Stimulated activated CD8-positive, alpha-beta memory T cell treated with anti-CD3 and anti-CD28 coated beads, Interleukin-4, amount 100 ng/mL, for 1 hour (primary cell): Measurements from ENCODE around the gene ONECUT1.

Source experiments
- DNase-seq, 2 donors: peaks; one replicate each; pipeline ENCODE4 v3.0.0-alpha.2; 2020; ENCODE audit warnings: low read depth in 2 of 2, low spot score in 1 of 2

Gene ONECUT1

GRCh38 chr15:52797625-52798501, 7.7 kb upstream of the ONECUT1 start:
- DNase-seq, result no peak

- no peak for DNase-seq
Observed at GRCh38 chr15:52796753-52797520, 6.8 kb upstream of the ONECUT1 start.

DNA sequence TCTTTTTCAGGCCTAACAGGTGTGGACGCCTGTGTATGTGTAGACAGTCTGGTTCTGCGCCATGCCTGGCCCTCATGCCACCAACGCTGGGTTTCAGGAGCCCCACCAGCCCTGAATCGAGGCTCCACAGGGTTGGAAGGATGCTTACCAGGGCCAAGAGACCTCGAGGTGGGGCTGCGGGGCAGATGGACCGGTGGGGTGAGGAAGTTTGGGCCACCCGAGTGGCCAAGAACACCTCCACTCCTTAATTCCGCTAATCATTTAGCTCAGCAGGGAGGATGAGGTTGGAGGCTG, 6.0 kb upstream of the ONECUT1 start:
- DNase-seq, result no peak

GRCh38 chr15:52795464-52796227, 5.5 kb upstream of the ONECUT1 start:
- no peak for DNase-seq

- DNase-seq, result no peak
Observed at GRCh38 chr15:52794665-52795463, 4.7 kb upstream of the ONECUT1 start.

- DNase-seq, result no peak
Observed at GRCh38 chr15:52791776-52792175, 1.6 kb upstream of the ONECUT1 start.

GRCh38 chr15:52790941-52791751, 1.0 kb upstream of the ONECUT1 start:
- no peak for DNase-seq

GRCh38 chr15:52789601-52790168, 451 bp downstream of the ONECUT1 start:
- no peak for DNase-seq

DNA sequence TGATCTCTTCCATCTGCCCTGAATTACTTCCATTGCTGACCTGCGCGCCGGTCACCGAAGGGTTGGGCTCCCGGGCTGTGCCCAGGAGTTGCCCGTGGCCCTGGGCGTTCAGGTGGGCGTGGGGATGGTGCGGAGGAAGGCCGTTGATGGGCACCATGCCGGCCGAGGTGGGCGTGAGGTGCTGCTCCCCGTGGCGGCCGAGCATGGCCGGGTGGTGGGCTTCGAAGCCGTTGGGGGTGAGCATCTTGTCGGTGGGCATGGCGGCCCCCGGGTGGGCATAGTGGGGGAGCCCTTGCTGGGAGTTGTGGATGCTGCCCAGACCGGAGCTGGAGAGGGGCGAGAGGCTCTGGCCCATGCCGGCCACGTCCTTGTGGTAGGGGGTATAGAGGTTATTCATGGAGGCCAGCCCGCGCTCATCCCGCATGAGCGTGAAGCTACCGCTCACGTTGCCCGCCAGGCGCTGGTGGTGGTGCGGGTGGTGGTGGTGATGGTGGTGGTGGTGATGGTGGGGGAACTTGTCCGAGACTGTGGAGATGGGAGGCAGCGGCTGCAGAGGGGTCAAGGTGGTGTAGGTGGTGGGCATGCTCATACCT, 1.0 kb downstream of the ONECUT1 start:
- no peak for DNase-seq

GRCh38 chr15:52788099-52788986, 1.8 kb downstream of the ONECUT1 start:
- no peak for DNase-seq

- no peak for DNase-seq
Observed at GRCh38 chr15:52787549-52788098, 2.5 kb downstream of the ONECUT1 start.

GRCh38 chr15:52787123-52787503, 3.0 kb downstream of the ONECUT1 start:
- no peak for DNase-seq

DNA sequence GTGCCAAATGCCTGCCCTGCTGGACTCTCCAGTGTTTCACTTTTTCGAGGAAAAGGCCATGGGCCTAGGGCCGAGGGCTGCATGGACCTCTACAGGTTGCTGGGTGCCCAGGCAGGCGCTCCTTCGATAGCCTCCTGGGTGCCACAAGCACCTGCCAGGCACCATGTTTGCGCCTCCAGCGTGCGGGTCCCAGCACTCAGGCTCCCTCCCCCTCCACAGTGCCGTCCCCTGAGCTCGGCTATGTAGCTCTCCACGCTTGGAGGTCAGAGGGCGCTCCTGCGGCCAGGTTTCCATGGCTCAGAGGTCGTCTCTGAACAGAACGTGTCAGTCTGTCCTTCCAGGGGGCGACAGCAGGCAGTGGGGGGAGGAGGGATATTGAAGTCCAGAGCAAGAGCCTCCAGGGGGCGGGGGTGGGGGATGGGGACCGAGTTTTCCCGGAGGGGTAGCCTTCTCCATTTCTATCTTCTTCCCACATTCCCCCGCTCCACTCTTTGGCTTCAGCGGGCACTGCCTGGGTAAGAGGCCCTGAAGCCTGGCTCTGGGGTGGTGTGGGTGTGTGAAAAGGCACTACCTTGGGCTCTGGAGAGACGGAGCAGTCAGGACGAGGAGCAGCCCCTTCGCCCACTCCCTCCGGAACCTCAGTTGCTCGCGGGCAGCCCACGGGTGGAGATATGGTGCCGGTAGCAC, 3.6 kb downstream of the ONECUT1 start:
- no peak for DNase-seq

DNA sequence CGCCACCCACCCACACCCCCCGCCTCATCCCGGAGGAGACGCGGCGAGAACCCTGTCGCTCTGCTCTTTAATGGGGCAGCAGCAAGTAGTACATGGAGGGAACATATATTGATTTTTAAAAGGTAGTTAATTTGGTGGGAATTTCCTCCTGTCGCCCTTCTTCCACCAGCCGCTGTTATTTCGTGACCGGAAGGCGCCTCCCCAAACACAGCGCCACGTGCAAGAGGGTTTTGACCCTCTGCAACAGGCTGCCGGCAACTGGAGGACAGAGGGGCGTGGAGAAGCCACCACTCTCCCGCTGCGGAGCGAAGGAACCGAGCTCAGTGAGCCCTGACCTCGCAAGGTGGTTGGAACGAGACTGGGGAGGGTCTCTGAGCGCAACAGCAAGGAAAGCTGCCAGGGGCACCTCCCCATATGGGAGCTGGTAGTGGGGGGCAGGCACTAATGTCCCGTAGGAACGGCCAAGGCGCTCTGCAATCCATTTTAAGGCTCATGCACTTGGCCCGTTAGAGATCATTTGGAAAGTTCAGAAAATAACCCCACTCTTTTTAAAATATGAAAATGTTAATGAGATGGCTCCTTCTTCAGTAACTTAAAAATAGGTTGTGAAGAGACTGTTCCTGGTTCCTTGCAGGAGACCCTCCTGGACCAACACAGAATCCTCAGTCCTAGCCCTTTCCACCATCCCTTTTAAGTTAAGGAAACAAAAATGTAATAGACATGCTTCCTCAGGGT, 4.3 kb downstream of the ONECUT1 start:
- DNase-seq, result no peak

DNA sequence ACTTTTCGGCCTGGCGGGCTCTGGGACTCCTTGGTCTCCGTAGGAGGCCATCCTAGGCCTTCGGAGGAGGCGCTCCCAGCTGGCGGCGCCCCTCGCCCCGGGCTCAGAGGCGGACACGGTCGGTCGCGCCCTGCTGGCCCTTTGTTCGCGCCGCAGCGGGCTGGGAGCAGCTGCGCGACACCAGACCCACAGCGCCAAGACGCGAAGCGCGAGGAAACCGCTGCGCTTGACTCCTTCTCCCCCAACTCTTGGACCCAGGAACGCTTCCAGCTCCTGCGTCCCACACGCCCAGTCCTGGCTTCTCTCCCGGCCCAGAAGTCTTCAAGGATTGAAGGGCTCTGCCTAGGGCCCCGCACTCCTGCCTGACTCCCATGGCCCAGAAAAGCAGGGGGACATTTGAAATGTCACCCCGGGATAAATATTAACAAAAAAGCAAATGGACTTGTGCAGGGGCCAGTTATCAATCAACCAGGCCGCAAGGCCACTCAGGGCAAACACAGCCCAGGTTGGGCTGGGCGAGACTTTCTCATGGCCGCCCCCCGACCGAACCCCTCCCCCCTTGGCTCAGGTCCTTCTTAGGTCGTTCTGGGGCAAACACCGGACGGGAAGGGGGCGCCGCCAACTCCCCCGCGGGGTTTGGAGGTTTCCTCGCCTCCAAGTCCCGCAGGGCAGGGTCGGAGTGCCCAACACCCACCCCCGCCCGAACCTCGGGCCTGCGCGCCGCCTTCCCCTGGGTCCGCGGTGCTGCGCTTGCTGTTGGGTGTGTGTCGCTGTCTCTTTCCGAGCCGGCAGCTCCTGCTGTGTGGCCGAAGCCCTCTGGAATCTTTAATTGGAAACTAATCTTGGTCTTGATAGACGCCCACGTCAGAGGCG, 5.1 kb downstream of the ONECUT1 start:
- no peak for DNase-seq
